ENCODE data around the gene SDC4.

Gene SDC4

DNA sequence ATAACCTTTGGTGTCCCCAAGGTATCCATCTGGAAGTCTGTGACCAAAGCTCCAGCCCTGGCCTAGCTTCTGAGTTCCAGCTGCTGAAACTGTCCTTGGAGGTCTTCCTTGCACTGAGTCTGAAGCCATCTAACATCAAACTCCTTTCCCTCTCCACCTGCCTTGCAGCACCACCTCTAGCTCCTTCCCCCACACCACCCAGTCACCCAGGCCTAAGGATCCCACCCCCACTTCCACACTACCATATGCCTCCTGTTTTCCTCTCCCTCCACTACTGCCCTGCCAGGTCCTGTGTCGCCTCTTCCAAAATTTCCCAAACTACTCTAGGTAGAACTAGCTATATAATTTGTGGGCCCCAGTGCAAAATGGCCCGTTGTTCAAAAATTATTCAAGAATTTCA, 29.3 kb downstream of the SDC4 start:
- no peak for DNase-seq (ENCODE audit: low read depth)

DNA sequence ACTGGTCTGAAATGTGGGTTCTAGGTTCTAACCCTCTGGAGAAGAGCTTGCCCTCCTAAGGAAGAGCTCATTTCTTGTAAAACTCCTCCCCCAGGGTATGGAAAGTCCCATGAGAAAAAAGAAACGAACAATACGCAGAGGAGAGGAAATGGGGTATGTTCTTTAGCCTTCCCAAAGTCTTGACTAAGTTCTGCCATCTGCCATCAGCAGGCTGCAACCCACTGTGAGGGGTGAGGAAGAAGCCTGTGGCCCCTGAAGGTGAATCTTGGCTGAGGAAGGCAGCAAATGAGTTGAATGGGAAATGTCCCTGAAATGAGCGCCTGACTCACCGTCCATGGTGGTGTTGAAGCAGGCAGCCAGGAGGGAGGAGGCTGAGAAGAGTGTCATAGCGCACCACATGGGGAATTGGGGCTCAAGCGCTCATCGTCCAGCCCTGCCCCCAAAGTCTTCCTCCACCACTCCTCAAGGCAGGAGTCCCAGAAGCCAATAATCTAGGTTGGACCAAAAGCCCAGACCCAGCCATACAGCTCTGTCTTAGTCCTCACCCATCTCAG, 29.8 kb downstream of the SDC4 start:
- DNase-seq (ENCODE audit: low read depth), result no peak

DNA sequence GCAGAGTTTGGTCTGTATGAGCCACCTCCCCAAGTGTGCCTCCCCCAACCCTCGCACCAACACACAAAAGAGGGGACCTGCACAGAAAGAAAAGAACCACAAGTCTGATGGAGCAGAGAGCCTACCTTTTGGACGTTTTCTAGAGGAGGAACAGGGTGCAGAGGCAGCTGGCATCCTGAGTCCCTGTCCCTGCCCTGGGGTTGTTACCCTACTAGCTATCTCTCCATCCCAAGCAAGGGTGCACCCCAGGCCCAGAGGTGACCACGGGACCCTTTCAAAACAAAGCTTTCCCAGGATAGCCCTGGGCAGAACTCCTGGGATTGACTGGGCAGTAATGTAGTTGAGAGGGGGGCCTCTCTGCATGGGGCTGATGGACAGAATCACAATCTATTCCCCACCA, 30.4 kb downstream of the SDC4 start:
- DNase-seq (ENCODE audit: low read depth), result no peak

DNA sequence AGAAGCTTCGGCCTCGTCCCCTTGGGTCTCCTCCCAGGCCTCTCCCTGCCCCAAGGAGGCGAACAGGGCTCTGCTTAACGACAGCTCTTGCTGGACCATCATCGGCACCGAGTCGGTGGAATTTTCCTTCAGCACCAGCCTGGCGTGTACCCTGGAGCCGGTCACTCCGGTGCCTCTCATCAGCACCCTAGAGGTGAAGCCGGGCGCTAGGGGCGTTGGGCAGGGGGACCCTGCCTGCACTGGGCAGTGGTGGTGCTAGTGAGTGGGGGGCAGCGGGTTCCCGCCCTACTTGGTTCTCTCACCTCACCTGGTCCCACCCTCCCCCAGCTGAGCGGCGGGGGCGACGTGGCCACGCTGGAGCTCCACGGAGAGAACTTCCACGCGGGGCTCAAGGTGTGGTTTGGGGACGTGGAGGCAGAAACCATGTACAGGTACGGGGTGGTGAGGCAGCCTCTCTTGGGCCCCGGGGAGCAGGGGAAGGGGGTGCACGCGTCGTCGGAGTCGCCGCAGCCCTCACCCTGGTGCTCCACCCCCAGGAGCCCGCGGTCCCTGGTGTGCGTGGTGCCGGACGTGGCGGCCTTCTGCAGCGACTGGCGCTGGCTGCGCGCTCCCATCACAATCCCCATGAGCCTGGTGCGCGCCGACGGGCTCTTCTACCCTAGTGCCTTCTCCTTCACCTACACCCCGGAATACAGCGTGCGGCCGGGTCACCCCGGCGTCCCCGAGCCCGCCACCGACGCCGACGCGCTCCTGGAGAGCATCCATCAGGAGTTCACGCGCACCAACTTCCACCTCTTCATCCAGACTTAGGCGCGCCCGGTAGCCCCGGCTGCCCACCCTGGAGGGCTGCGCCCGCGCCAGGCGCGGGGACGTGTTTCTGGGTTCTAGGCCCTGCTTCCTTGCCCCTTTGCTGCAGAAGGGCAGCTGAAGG, 31.8 kb downstream of the SDC4 start:
- no peak for DNase-seq (ENCODE audit: low read depth)

DNA sequence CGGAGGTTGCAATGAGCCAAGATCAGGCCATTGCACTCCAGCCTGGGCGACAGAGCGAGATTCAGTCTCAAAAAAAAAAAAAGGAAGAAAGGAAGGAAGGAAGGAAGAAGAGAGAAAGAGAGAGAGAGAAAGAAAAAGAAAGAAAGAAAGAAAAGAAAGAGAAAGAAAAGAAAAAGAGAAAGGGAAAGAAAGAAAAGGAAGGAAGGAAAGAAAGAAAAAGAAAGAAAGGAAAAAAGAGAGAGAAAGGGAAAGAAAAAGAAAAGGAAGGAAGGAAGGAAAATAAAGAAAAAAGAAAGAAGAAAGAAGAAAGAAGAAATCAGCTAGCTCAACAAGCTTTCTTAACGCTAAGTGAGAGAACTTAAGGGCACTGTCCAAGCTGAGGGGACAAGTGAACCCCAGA, 32.6 kb downstream of the SDC4 start:
- no peak for DNase-seq (ENCODE audit: low read depth)

DNA sequence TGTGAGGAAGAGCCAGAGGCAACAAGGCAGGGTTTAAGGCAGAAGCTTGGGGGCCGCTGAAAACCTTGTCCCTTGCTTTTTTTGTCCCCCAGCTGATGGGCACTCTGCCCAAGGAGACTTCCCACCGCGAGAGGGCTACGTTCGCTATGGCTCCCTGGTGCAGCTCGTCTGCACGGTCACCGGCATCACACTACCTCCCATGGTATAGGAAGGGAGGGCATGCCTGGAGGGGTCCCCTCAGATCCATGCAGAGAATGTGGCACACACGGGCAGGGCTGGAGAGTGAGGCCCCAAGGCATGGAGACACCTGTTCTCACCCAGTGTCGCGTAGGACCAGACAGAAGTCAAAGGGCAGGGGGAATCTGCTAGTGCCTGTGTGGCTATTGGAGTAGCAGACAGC, 34.3 kb downstream of the SDC4 start:
- DNase-seq (ENCODE audit: low read depth), result no peak

DNA sequence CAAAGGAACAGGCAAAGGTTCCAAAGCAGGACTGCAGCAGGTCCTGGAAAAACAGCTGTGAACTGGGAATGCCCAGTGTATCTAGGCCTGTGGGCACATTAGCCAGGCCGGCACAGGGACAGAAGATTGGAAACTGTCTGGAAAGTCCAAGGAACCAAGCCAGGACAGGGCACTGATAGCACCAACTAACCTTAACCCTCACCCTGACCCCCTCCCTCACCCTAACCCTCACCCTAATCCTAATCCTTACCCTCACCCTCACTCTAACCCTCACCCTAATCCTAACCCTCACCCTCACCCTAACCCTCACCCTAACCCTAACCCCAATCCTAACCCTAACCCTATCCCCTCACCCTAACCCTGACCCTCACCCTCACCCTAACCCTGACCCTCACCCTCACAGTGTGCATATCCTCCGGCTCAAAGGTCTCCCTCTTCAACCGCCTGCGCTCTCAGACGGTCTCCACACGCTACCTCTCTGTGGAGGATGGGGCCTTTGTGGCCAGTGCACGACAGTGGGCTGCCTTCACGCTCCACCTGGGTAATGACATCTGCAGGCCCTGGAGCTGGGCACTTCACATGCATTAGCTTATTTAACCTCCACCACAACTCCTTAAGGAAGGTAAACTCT, 35.0 kb downstream of the SDC4 start:
- DNase-seq (ENCODE audit: low read depth), result no peak

DNA sequence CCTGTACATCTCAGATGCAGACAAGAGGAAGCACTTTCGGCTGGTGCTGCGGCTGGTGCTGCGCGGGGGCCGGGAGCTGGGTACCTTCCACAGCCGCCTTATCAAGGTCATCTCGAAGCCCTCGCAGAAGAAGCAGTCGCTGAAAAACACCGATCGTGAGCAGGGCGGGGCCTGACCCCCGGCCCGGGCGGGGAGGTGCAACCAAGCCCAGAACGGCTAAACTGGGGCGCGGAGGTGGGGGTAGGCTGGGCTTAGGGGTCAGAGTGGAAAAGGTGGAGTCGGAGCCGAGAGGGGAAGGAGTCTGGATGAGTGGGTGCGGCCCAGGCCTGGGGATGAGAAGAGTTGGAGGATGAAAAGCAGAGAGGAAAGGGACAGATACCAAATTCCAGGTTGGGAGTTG, 36.0 kb downstream of the SDC4 start:
- no peak for DNase-seq (ENCODE audit: low read depth)

DNA sequence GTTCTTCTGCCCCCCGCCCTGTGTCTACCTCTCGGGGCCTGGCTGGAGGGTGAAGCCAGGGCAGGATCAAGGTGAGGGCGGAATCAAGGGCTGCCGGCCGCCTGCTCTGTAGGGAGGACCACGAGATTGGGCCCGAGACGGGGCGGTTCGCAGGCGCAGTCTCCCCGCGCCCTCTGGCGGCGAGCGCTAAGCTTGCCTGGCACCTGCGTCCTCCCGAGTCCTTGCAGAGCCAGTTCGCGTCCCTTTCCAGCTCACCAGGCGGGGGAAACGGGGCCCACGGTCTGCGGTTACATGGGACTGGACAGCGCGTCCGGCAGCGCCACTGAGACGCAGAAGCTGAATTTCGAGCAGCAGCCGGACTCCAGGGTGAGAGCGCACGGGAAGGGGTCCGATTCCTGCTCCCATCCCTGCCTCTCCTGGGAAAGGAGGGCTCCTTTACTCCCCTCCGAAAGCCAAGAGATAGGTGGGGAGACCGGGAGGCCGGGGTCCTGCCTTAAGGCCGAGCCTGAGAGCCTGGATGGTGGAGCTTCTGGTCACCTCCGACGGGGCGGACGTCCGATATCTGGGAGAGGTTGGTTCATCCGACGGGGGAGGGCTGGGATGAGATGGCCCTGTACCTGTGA, 36.5 kb downstream of the SDC4 start:
- peak; percentile 54 for DNase-seq (ENCODE audit: low read depth)

DNA sequence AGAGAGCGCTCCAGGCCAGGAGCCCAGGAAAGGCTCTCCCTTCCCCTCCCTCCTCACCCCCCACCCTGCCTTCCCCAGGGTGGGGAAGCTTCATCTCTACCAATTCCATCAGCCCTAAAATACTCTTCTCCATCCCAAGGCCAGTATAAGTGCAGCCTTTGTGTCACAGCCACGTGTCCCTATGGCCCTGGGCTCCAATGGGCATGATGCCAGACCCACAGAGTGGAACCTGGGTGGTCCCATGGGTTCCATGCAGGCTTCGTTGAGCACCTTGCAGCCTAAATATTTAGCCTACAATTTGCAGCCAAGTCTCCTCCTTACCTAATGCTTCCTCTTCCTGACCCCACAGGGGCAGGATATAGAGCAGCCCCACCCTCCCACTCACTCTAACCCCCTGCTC, 39.1 kb downstream of the SDC4 start:
- no peak for DNase-seq (ENCODE audit: low read depth)

DNA sequence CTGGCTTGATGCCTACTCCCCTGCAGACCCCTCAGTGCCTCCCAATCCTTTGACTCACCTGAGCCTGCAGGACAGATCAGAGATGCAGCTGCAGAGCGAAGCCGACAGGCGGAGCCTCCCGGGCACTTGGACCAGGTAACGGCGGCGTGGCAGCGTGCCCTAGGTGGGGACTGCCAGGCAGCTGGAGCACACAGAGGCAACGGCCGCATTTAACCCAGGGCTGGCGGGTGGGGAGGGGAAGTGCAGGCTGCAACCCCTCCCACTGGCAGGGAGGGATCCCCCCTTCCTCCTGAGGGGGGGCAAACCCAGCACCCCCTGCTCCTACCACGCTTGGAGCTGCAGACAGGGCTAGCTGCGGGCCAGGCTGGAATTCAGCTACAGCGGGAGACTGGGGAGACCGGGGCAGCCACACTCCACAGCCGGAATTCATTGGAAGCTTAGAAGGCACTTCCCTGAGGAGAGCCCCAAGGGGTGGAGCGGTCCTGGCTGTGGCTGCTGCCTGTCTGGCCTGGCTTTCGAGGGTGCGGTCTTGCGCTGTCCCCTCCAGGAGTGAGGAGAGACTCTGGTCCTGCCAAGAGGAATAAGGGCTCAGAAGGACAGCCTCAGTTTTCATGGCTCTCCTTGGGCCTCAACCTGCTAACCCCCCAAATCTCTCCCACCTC, 40.0 kb downstream of the SDC4 start, which contains the start of gene MATN4:
Gene MATN4 (minus strand): TSS at position 183 of the 662 bp plus-strand sequence. CDS start 2,717 bp downstream, outside the sequence.
- no peak for DNase-seq (ENCODE audit: low read depth)

DNA sequence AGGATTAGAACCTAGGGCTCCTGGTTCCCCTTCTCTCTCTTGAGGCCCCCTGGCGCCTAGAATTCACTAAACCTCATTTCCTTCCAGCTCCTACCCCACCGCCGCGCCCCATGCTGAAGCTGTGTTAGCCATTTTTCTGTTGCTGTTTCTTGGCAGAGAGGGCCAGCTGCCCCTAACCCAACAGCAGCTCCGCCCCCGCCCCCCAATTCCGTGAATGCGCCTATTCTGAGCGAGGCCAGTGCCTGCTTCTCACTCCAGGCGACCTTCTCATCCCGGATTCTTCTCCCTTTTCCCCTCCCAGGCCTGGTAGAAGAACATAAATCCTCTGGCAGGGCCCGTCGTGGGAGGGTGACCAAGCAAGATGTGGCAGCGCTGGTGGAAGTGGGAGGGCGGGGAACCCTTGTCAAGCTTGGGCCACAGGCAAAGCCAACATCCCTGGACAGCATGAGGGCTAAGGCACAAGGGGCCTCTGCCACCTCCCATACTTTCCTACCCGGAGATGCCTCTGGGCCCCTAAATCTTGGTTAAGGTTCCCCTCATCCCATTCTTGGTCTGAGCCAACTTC, 41.1 kb downstream of the SDC4 start:
- no peak for DNase-seq (ENCODE audit: low read depth)

DNA sequence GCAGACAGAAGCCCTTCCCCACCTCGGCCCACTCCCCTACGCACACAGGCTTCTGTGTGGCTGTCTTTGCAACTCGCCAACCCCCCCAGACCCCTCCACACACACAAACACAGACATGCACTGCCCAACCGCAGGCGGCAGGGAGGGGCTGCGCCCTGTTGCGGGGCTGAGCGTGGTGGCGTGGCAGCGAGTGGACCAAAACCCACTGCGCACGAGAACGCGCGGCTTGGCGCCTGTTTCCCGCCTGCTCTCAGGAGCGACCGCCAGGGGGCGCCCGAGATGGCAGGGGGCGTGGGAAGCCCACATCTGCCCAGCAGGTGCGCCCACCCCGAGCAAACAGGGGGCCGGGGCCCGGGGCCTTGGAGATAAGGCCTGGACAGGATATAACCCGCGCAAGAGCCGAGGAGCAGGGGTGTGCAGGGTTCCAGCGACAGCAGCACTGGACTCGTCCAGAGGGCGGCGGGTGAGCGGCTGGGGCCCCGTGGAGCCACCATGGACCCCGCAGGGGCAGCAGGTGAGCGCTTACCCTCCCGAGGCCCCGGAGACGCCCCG, 41.7 kb downstream of the SDC4 start, which contains the start of gene RBPJL:
Gene RBPJL (plus strand): TSS at position 410 of the 552 bp plus-strand sequence. CDS start 83 bp downstream, at position 493.
- DNase-seq (ENCODE audit: low read depth), result no peak

DNA sequence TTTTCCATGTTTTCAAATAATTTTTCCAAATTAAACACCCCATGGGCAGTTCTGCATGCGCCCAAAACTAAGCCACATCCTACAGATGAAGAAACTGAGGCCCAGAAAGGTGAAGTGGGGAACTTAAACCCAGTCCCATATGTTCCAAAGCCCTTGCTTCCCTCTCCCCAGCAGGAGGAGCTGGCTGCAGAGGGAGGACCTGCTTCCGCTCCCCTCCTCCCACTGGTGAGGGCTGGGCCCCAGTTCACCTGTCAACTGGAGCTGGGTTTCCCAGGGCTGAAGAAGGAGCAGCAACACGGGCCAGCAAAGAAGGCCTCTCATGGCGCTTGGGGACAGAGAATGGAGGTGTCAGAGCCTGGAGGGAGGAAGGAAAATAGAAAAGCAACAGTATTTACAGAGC, 43.0 kb downstream of the SDC4 start:
- DNase-seq (ENCODE audit: low read depth), result no peak

DNA sequence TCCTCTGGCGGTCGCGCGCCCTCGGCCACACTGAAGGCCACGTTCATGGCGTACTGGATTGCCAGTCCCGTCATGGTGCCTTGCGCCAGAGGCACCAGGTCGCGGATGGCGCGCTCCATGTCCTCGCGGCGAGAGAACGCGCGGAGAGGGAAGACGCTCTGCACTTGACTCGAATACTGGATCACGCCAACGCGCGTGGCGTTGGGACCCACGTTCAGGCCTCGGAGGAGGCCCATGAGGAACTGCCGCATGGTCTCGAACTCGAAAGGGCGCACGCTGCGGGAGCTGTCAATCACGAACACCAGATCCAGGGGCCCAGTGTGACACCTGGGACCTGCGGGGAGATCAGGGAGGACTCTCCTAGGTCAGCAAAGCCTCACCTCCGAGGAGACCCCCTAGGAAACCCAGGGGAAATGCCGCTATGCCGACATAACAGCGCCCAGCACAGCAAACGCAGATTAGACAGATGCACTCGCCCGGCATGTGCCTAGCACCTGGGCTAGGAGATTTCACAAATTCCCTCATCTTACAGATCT, 43.7 kb downstream of the SDC4 start:
- no peak for DNase-seq (ENCODE audit: low read depth)

DNA sequence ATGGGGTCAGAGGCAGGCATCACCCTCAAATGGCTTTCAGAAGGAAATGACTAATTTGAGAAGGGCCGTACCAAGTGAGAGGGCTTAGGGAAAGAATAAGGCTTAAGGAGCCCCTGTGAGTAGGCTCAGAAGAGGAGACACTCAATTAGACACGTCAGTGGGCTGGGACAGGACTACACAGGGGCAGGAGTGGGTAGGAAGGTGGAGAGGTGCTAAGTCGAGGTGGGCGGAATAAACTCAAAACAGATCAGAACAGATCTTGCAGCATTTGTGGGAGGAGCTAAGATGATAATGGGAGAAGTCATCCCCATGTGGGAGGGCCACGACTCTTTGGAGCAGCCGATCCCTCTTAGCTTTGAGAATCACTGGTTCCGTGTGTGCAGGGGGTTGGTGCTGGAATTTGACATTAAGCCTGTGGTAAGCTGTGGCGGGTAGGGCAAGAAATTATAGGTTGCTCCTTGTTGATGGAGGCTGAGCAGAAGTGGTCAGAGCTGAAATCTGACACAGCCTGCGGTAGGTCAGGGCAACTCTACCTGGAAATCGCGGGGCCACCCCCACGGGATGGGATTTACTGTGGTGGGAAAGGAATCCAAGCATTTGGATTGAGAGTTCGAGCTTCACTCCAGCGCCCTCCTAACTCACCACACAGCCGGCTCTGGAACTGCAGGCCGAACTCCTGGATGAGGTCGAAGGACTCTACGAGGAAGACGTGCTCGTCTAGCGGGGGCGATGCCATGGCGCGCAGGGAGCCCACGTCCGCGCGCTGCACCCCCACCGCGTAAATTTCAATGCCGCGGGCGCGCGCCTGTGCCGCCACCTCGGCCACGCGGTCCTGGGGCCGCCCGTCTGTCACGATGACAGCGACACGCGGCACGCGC, 44.4 kb downstream of the SDC4 start:
- no peak for DNase-seq (ENCODE audit: low read depth)

DNA sequence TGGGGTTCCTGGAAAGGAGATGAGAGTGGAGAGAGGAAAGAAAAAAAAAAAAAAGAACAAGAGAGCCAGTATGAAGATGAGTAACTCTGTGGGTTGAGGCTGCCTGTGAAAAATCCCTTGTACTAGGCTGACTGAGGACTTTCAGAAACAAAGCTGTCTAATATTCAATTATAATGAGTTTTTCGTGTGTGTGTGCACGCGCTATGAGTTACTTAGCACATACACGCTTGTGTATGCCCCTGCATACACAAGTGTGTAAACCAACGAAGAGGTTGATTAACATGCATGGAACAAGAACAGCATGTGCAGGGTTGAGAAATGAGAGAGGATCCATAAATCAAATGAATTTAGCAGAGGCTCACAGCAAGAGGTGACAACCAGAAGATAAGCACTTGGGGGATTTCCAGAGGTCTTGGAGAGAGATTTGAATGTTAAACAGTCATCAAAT, 46.4 kb downstream of the SDC4 start:
- DNase-seq (ENCODE audit: low read depth), result no peak

DNA sequence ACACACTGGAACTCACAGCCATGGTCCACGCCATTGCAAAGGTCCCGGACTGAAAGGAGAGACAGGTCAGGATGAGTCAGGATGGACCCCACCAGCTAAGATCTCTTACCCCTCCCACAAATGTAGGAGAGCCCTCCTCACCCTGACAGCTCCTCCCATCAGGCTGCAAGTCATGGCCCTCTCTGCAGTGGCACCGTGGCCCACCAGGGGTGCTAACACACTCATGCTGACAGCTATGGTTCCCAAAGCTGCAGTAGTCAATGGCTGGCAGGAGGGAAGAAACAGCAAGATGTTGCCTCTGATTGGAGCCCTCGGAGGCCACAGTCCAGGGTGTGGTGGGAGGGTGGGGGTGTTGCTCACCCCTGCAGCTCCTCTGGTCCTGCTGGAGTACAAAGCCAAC, 47.3 kb downstream of the SDC4 start:
- DNase-seq (ENCODE audit: low read depth), result peak; percentile 44

DNA sequence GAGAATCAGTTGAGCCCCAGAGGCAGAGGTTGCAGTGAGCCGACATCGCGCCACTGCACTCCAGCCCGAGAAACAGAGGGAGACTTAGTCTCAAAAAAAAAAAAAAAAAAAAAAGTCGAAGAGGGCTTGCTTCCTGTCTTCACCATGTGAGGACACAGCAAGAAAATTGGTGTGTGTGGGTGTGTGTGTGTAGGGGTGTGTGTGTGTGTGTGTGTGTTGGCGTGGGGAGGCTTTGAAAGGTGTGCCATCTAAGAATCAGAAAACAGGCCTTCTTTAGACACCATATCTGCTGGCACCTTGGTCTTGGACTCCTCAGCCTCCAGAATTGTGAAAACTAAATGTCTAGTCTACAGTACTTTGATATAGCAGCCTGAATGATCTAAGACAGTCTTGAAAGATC, 48.4 kb downstream of the SDC4 start:
- no peak for DNase-seq (ENCODE audit: low read depth)
